ENCODE results near the gene FFAR1.

The FFAR1 gene

DNA sequence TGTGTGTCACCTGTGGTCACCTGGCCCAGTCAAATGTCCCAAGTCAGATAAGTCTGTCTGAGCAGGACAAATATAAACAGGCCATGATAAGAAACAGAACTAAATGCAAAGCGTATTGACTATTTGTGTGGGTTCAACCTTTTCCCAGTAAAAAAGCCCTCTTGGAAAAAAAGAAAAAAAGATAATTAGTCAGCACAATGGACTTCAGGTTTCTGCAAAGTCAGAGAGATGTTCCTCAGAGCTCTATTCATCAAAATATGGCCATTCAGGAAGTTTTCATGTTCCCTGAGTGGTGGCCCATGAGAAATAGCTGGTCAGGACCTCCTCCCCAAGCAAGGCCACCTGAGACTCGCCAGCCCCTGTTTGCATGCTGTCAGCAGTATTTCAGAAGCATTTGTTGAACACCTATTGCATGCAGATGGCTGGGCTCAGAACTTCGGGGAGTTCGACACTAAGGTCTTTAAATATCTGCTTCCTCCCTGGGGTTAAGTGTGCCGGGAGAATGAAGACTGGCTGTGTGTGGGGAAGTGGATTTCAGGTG lies 13.2 kb downstream of the FFAR1 start:
- no peak for DNase-seq (ENCODE audit: low read depth)
- H3K4me3 ChIP-seq (ENCODE audit: low read depth, low read length) = no peak overlapping the region
- TF ChIP-seq, protein P1, sequence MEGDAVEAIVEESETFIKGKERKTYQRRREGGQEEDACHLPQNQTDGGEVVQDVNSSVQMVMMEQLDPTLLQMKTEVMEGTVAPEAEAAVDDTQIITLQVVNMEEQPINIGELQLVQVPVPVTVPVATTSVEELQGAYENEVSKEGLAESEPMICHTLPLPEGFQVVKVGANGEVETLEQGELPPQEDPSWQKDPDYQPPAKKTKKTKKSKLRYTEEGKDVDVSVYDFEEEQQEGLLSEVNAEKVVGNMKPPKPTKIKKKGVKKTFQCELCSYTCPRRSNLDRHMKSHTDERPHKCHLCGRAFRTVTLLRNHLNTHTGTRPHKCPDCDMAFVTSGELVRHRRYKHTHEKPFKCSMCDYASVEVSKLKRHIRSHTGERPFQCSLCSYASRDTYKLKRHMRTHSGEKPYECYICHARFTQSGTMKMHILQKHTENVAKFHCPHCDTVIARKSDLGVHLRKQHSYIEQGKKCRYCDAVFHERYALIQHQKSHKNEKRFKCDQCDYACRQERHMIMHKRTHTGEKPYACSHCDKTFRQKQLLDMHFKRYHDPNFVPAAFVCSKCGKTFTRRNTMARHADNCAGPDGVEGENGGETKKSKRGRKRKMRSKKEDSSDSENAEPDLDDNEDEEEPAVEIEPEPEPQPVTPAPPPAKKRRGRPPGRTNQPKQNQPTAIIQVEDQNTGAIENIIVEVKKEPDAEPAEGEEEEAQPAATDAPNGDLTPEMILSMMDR (IDR thresholded peaks at IDR 0.05; ENCODE audit: control insufficient read depth, extremely low read depth, insufficient read depth) = no peak

DNA sequence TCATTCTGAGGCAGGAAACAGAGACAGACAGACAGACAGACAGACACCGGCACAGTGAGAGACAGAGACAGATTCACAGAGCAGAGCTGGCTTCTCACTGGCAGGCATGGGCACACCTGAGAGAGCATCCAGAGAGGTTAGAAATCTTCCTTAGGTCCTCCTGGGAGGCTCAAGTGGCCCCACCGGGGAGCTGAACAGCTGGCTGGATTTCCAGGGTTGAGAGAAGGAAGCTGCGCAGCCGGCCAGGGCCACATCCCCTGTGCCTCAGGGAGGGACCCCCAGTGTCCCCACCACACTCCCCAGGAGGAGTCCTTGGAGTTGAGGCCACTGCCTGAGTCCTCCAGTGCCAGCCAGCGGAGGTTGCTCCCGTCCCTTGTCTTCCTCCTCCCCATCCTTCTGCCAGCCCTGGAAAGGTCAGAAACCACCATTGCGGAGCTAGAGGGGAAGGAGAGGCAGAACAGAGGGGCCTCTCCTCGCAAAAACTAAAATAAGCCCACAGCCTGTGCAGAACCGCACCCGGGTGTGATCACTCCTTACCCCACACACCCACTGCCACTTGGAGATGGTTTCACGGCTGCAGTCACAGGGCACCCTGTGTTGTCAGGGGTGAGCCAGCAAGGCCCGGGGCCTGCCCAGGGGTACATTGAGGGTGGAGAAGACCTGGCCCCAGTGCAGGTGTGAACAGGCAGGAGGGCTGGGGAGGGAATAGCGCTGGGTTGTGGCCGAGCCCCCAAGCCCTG lies 14.7 kb downstream of the FFAR1 start:
- TF ChIP-seq, protein P1 (IDR thresholded peaks at IDR 0.05; ENCODE audit: control insufficient read depth, extremely low read depth, insufficient read depth) = no peak
- H3K4me3 ChIP-seq (ENCODE audit: low read depth, low read length) = no peak overlapping the region
- no peak for DNase-seq (ENCODE audit: low read depth)

DNA sequence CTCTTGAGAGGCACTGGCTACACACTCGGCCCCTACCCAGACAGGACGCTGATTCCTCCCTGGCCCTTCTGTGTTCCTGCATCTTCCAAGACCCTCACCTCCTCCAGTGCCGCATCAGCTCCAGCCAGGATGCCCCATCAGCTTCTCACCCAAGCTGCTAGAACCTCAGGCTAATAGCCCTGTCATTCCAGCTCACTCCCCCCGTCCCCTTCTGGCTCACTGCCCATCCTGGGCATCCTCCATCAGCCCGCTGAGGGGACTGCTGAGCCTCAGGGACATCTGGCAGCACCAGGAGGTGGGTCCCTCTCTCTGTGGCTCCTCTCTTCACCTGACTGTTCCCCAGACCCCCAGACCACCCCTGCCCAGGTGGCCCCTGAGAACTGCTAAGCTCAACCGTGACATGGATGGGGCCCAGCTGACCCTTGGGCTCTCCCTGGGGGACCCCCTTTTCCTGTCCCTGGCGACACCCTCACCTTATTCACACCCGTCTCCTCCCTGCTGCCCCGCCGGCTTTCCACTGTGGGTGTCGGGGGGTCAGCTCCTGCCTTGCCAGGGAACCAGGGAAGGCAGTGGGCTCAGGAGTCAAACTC lies 15.4 kb downstream of the FFAR1 start:
- no peak for DNase-seq (ENCODE audit: low read depth)
- TF ChIP-seq, protein P1 (IDR thresholded peaks at IDR 0.05; ENCODE audit: control insufficient read depth, extremely low read depth, insufficient read depth) = no peak
- no peak overlapping the region for H3K4me3 ChIP-seq (ENCODE audit: low read depth, low read length)

DNA sequence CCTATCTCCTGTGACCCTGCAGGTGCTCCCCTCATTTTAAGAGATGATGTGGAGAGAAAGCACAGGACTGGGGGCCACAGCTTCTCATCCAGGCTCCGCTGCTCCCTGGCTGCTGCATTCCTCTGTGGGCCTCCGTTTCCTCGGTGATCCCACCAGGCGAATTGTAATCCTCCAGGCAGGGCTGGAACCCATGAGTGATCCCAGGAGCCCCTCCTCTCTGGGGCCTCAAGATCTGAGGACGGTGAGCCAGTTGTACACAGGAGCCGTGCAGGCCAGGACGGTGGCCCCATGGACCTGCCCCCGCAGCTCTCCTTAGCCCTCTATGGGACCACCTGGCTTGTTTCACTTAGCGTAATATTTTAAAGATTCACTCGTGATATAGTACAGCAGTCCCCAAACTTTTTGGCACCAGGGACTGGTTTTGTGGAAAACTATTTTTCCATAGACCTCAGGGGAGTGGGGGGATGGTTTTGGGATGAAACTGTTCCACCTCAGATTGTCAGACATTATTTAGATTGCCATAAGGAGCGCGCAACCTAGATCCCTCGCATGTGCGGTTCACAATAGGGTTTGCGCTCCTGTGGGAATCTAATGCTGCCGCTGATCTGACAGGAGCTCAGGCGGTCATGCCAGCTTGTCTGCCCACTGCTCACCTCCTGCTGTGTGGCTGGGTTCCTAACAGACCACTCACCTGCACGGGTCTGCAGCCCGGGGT lies 16.2 kb downstream of the FFAR1 start:
- no peak for DNase-seq (ENCODE audit: low read depth)
- H3K4me3 ChIP-seq (ENCODE audit: low read depth, low read length) = no peak overlapping the region
- TF ChIP-seq, protein P1 (IDR thresholded peaks at IDR 0.05; ENCODE audit: control insufficient read depth, extremely low read depth, insufficient read depth) = no peak

DNA sequence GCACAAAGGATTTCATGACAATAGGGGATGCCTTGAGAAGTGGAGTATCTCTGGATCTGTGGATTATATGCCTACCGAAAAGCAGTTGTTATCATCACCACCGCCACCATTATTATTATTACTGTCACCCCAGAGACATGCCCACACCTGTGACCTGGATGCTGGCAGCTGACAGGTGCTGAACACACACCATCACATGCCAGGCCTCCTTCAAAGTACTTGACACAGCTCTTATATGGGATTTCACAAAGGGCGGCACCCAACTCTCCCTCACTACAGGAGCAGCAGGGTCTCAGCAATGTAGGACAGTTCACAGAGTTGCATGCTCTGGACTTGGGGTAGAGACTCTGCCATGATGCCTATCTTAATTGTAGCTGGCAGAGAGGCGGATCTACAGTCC lies 17.6 kb downstream of the FFAR1 start:
- no peak overlapping the region for H3K4me3 ChIP-seq (ENCODE audit: low read depth, low read length)
- TF ChIP-seq, protein P1 (IDR thresholded peaks at IDR 0.05; ENCODE audit: control insufficient read depth, extremely low read depth, insufficient read depth) = no peak

DNA sequence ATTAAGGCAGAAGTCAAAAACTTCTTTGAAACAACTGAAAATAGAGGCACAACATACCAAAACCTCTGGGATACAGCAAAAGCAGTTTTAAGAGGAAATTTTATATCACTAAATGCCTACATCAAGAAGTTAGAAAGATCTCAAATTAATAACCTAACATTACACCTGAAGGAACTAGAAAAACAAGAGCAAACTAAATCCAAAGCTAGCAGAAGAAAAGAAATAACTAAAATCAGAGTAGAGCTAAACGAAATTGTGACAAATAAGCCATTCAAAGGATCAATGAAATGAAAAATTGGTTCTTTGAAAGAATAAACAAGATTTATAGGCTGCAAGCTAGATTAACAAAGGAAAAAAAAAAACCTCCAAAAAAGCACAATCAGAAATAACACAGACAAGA lies 20.7 kb downstream of the FFAR1 start:
- no peak for DNase-seq (ENCODE audit: low read depth)
- TF ChIP-seq, protein P1 (IDR thresholded peaks at IDR 0.05; ENCODE audit: control insufficient read depth, extremely low read depth, insufficient read depth) = no peak
- H3K4me3 ChIP-seq (ENCODE audit: low read depth, low read length) = no peak overlapping the region

More for the DNA sequence above, 17.6 kb downstream of the FFAR1 start:
- no peak for DNase-seq (ENCODE audit: low read depth)

Measured in LNCaP clone FGC (cell line).